DMS53 treated with DMSO at 0.1 percent for 48 hours (cell line): ENCODE data around the gene RAB41.
"Not testable (repeated sequence)": the region's sequence is repeated elsewhere in the genome, so short reads cannot be mapped to it uniquely, and the experiment has no call there.

Experiments
- DNase-seq: peaks from one replicate; lab custom pipeline; 2025; ENCODE audit not compliant: unreplicated experiment; lab: John Stamatoyannopoulos, UW

The RAB41 gene

DNA sequence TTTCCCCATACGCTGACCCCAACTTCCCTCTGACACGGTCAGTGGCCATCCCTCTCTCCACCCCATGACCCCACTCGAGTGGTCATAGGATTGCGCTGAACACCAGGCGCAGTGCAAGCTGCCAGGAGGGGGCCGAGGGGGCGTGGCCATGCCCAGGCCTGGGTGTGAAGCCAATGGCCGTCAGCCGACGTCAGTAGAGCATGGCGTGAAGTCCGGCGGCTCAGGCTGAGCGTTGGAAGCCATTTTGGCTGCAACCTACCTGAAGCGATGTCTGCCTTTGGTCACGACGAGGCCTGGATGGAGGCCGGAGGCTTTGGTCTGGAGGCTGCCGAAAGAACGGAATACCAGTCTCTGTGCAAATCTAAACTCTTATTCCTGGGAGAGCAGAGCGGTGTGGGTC, at the start of gene RAB41:
Gene RAB41 (plus strand): TSS at position 222 of the 400 bp plus-strand sequence. CDS start 46 bp downstream, at position 268.
- DNase-seq, result no peak

DNA sequence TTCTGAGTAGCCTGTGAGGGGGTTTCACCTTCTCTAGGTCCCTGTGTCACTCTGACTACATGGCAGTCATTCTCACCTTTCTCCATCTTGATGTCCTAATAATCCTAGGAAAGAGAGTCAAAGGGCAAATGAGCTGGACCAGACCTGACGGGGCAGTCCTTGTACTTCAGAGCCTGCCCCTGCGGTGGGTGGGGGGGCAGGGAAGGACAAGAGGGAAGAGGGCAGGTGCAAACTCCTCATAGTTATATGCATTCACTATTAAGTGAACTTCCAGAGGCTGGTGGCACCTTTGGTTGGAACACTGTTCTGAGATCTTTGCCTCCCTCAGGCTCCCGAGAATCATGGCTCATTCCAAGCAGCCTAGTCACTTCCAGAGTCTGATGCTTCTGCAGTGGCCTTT, 47.6 kb upstream of the RAB41 start, which contains the start of gene AWAT1:
Gene AWAT1 (plus strand): TSS at position 301 of the 400 bp plus-strand sequence. CDS start 41 bp downstream, at position 342.
- DNase-seq, result no peak

DNA sequence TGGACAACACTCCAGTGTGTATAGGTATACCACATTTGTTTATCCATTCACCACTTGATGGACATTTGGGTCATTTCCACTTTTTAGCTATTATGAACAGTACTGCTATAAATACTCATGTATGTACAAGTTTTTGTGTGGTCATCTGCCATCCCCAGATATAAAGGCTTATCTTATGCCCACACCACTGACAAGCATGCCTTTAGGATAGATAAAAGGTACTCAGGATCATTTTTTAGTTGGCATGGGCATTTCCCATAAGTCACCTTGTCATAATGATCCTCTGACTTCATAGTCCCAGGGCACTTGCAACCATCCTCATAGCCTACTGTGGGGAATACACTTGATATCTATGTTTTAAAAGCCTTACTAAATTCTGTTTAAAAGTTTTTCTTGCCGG, 41.2 kb upstream of the RAB41 start:
- no peak for DNase-seq

DNA sequence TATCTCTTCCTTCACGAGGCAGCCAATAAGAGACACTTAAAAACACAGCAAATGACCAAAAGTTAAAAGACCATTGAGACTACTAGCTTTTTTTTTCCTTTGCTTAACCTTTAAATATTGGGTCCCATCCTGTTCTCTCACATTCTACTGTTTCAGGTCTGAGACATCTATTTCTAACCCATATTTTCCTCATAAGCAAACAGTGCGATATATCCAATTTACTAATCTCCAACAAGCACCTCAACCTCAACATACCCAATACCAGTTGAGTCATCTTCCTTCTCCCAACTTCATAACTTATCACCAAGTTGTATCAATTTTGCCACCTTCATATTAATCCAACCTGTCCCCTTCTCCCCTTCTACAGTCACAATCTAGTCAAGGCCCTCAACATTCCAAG, 40.5 kb upstream of the RAB41 start:
- no peak for DNase-seq

DNA sequence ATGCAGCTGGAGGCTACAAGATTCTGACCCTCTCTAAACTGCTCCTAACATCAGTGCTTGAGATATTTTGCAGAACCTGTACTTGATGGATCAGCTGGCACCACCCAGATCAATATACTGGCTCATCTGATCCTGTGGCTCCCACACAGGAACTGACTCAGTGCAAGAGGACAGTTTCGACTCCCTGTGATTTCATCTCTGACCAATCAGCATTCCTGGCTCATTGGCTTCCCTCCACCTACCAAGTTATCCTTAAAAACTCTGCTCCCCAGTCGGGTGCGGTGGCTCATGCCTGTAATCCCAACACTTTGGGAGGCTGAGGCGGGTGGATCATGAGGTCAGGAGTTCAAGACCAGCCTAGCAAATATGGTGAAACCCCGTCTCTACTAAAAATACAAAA, 38.4 kb upstream of the RAB41 start:
- DNase-seq, result not testable (repeated sequence)

- DNase-seq, result no peak
Observed at GRCh38 chrX:70244881-70245280, 37.1 kb upstream of the RAB41 start.

DNA sequence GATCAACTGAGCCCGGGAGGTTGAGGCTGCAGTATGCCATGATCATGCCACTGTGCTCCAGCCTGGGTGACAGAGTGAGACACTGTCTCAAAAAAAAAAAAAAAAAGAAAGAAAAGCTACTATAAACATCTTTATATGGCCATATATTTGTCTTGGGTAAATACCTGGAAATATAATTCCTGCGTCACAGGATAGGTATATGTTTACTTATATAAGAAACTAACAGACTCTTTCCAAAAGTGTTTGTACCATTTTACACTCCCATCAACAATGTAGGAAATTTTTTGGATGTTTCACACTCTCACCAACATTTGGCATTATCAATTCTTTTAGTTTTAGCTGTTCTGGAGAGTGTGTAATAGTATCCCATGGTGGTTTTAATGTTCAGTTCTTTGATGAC, 34.7 kb upstream of the RAB41 start:
- peak; percentile 62 for DNase-seq

GRCh38 chrX:70252491-70252890, 29.5 kb upstream of the RAB41 start:
- no peak for DNase-seq

DNA sequence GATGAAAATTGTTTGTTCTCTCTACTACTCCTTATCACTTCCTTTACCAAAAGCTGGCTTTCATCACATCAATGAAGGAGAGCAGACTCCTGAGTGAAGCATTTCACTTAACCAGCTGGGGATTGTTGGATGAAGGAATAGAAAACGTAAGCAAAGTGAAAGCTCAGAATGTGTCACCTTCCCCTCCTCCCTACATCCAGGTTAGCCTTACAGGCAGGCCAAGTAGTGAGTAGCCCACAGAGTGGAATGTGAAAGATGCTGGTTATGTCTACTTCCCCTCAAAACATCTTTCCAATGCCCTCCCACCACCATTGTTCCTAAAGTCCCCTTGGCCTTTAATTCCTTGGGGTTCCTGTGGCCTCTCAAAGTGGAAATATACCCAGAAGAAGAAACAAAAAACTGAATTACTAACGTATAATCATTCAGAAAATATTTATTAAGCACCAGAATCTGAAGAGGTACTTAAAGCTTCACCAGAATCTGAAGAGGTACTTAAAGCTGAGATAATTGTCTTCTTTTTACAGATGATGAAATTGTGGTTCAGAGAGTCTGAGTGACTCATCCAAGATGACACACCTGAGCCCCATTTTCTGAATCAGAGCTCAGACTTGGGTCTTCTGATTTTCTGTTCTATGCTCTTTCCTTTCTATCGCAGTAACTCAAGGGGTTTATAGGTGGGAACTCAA, 28.5 kb upstream of the RAB41 start:
- peak; percentile 45 for DNase-seq

DNA sequence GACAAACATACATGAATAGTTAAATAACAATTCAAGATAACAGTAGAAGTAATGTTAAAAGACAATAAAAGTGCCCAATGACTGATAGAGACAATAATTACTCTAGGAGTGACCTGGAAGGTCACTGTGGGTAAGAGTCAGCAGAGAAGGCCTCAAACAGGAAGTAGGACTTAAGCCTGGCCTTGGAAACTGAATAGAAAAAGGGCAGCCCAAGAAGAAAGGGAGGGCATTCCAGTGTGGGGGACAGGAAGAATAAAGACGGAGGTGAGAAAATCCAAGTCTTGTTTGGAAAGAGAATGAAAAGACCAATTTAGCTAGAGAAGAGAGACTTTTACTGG, 27.9 kb upstream of the RAB41 start:
- DNase-seq, result no peak

DNA sequence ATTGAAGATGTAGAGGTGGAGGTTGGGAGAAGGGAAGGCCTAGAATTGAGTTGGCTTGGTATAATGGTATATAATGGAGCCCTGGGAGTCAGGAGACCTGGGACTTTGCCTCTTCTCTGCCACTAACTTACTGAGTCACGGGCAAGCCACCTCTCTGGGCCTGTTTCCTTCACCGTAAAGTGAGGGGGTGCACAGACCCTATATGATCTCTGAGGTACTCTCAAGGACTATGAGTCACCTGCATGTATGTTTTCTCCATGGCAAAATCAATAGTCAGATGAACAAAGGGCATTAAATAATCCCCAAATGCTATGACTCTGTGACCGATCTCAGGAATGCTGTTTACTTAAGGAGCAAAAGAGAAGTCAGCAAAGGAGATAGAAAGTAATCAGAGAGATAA, 27.1 kb upstream of the RAB41 start:
- no peak for DNase-seq

- no peak for DNase-seq
Observed at GRCh38 chrX:70255452-70255851, 26.5 kb upstream of the RAB41 start.

DNA sequence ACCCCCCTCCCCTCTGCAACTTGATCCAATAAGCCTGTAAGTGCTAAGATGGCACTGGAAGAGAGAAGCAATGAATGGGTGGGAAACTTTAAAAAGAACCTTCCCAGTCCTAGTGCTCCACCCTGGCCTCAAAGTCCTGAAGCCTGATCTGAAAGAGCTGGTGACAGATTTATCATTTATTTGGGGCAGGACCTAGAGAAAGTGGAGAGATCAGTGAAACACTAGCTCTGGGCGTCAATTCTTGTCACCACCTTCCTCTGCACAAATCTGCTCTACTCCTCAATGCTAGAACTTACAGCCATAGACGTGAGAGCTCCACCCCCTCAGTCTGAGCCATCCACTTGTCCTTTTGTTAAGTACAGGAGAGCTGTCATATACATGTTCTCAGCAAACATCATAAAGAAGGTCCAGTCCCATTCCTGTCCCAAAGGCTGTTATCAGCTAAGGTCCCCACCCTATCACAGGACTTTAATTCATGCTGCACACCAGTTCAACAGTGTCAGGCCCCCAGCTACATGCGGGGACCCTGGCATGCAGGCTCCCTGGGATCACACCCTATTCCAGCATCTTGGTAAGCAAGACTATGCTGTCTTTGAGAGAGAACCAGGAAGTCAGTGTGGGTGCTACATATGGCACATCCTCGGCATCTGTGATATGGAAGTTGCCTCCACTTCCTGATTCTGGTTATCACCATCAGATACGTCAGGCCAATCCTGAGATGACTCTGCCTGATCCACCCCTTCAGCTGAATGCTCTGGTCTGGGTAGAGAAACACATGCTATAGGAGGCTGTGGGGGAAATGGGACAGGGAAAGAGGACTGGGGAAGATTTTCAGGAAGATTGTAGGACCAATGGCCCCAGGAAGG, 24.3 kb upstream of the RAB41 start:
- peak; percentile 2 for DNase-seq

- no peak for DNase-seq
Observed at GRCh38 chrX:70260104-70260503, 21.9 kb upstream of the RAB41 start, which contains the start of gene P2RY4. Gene P2RY4, minus strand, starts transcription at chrX:70260204. Its CDS starts 580 bp downstream, at chrX:70259624.

GRCh38 chrX:70262952-70263567, 18.9 kb upstream of the RAB41 start:
- DNase-seq, result peak; percentile 87

- no peak for DNase-seq
Observed at GRCh38 chrX:70264784-70265183, 17.2 kb upstream of the RAB41 start.

DNA sequence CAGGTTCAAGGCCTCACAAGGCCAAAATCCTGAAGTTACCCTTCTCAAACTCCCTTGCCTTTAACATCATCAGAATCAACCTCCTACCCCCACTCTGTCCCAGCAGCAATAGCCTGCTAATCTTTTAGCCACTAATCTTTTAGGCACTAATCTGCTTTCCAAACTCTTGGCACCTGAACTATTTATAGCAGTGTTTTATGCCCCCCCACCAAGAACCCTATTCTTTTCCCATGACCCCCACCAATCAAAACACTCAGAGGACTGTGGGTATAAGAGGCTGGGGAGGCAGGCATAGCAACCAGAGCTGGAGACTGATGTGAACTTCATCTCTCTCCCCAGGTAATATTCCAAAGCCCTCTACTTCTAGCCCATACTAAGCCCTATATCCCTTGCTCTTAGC, 13.9 kb upstream of the RAB41 start, which contains the start of gene ARR3:
Gene ARR3 (plus strand): TSS at position 301 of the 400 bp plus-strand sequence. CDS start 1,052 bp downstream, outside the sequence.
- DNase-seq, result no peak

DNA sequence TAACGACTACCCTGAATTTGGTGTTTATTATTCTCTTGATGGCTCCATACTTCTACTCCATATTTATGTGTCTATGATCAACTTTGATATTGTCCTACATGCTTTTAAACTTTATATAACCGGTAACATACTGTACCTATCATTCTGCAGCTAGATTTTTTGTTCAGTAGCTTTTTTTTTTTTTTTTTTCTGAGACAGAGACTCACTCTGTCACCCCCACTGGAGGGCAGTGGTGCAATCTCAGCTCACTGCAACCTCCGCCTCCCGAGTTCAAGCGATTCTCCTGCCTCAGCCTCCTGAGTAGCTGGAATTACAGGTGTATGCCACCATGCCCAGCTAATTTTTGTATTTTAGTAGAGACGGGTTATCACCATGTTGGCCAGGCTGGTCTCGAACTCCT, 7.9 kb upstream of the RAB41 start:
- DNase-seq, result not testable (repeated sequence)

DNA sequence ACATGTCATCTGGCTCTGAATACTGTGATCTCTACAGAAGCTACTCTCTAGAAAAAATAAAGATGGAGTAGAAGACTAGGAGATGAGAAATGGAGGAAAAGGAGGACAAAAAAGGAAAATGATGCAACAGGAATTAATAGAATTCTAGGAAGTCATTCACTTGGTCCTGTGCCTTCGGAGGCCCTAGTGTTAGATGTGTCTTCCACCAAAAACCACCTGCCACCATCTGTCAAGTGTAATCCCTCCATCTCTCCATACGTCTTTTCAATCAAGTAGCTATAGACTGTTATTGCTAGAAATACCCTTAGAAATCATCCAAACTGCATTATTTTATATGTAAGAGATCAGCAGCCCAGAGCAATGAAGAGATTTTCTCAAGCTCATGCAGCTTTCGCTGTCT, 2.9 kb upstream of the RAB41 start:
- no peak for DNase-seq

DNA sequence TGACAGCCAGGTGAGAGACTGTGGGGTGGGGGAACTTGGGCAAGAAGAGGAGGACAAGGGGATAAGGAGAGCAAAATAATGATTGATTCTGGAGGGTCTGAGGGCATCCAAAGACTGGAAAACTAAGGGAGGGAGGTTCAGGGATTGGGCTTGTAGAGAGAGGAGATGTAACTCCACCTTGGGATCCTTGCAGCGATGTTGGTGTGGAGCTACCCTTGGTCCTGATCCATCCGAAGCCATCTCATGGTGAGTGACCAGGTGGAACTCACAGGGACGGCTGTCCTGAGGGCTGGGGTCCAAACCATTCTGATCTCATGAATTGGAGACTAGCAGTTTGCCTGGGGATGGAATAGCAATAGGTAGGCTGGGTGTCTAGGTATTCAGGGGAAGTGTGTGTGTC, 1.4 kb upstream of the RAB41 start:
- DNase-seq, result no peak

DNA sequence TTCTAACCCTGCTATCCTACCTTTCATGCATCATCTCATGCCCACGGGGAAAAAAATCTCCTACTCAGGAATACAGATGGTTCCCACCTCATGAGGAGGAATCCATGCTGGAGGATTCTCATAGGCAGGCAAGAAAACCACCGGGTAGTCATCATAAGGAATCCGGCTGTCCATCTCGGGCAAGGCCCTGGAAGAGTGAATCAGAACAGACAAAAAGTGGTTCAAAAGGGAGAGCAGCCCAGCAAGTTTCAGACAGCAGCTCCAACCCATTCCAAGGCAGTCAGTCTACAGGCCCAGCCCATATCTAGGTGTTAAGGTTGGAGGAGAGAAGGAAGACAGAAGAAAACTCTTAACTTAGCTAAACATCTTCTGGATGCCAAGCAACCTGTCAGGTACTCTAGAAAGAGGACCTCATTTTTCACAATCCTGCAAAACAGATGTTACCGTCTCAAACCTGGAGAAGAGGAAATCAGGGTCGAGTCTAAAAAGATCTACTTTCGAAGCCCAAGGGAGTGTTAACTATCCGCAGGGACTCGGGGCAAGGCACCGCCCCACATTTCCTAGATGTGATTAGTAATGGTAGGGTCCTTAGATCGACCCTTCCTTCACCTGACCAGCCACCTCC, 7.3 kb downstream of the RAB41 start:
- DNase-seq, result no peak
